Left renal cortex interstitium (tissue), 4 donors: ENCODE measurements around the gene CSHL1. TPM values are rescaled to one million over a fixed set of nuclear protein-coding genes. Genes with fewer than 3 reads are reported as not detected.
"Not testable (repeated sequence)": the region's sequence is repeated elsewhere in the genome, so short reads cannot be mapped to it uniquely, and the experiment has no call there.

Experiments used
- DNase-seq, 4 donors: peaks; one replicate each; pipeline ENCODE4 v3.0.0-alpha.2; 2013; ENCODE audit warnings: low read depth in 4 of 4, low spot score in 2 of 4, missing footprints in 1 of 4
- polyA plus RNA-seq, 4 donors: library from polyadenylated mRNA; unstranded; fragments of 120-200 nt; gene quantifications; one replicate each; pipeline ENCODE4 v1.2.1, GENCODE V29; 2013; ENCODE audit not compliant: insufficient read length in 4 of 4

Gene CSHL1
- polyA plus RNA-seq, 4 donors, result not detected

DNA sequence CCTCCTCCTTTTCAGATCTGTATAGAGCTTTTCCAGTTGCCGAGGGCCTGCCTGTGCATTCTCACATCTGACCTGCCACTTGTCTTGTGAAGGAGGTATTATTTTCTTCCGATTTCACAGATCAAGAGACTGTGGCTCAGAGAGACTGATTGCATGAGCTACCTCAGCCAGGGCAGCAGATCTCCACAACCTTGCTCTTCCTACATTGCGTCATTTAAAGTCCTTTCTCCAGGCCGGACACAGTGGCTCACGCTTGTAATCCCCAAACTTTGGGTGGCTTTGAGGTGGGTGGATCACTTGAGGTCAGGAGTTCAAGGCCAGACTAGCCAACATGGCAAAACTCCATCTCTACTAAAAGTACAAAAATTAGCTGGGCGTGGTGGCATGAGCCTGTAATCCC, 9.0 kb upstream of the CSHL1 start:
- not testable (repeated sequence) for DNase-seq

DNA sequence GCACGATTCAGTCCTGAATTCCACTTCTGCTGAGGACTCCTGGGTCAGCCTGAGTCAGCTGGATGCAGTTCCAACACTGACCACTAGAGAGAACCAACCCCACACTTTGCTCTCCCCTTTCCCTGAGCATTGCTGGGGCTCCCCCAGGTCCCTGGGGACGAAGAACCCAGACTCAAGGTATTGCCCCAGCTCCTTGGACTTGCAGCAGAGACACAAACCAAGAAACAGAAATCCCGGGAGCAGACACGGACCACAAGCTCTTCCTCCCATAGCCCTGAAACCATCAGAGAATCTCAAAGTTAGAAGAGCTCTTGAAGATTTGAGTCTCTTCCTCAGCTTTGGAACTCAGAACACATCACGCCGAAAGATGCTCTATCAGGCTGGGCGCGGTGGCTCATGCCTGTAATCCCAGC, 8.3 kb upstream of the CSHL1 start:
- DNase-seq, result peak in 3 of 4 donors; percentile 13 to 21 (median 21)

- not testable (repeated sequence) for DNase-seq
Measured at GRCh38 chr17:63918789-63919305, 7.8 kb upstream of the CSHL1 start, which contains the start of gene GH1. Gene GH1 (minus strand): TSS chr17:63918839. CDS start chr17:63918776, 63 bp downstream.

DNA sequence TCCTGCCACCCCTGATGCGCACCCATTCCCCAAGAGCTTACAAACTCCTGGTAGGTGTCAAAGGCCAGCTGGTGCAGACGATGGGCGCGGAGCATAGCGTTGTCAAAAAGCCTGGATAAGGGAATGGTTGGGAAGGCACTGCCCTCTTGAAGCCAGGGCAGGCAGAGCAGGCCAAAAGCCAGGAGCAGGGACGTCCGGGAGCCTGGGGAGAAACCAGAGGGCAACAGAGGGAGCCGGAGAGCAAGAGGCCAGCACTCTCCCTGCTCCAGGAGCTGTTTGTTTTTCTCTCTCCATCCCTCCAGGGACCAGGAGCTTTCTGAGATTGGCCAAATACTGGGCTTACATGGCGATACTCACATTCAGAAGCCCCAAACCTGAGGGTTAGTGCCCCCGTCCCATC, 7.2 kb upstream of the CSHL1 start:
- no peak for DNase-seq

DNA sequence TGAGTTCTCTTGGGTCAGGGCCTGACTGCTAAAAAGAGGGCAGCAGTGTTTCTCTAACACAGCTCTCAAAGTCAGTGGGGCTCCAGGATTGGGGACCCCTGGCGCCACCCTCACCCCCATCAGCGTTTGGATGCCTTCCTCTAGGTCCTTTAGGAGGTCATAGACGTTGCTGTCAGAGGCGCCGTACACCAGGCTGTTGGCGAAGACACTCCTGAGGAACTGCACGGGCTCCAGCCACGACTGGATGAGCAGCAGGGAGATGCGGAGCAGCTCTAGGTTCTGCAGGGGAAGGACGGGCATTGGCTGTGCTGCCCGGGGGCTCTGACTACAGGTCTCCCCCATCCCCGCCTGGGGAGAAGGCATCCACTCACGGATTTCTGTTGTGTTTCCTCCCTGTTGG, 6.6 kb upstream of the CSHL1 start:
- no peak for DNase-seq

DNA sequence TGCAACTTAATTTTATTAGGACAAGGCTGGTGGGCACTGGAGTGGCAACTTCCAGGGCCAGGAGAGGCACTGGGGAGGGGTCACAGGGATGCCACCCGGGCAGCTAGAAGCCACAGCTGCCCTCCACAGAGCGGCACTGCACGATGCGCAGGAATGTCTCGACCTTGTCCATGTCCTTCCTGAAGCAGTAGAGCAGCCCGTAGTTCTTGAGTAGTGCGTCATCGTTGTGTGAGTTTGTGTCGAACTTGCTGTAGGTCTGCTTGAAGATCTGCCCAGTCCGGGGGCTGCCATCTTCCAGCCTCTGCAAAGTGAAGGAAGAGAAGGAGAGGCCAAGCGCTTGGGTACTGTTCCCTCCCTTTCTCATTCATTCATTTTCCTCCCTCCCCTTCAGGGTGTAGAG, 6.1 kb upstream of the CSHL1 start:
- DNase-seq, result not testable (repeated sequence)

DNA sequence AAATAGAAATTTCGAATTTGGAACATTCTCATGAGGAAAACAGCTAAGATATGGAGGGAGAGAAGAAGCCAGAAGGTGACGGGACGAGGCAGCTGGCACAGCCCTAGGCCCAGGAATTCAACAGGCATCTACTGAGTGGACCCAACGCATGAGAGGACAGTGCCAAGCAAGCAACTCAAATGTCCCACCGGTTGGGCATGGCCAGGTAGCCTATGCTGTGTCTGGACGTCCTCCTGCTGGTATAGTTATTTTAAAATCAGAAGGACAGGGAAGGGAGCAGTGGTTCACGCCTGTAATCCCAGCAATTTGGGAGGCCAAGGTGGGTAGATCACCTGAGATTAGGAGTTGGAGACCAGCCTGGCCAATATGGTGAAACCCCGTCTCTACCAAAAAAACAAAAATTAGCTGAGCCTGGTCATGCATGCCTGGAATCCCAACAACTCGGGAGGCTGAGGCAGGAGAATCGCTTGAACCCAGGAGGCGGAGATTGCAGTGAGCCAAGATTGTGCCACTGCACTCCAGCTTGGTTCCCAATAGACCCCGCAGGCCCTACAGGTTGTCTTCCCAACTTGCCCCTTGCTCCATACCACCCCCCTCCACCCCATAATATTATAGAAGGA, 5.6 kb upstream of the CSHL1 start:
- DNase-seq, result no peak

DNA sequence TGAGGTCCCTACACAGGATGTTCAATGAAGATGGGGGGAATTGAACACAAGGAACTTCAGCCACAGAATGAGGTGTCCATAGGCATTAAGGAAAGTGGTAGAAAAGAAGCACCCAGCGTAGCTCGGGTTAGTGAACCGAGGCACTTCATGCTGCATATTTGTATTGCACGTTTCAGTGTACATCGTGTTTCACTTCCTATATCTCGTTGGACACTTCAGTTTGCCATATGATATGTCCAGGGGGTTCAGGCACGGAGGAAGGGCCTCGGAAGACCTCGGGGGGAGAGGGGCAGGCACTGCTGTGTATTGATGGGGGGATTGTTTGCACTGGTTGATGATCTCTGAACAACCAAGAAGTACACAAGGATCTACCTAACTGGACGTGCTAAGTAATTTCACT, 4.7 kb upstream of the CSHL1 start:
- not testable (repeated sequence) for DNase-seq

DNA sequence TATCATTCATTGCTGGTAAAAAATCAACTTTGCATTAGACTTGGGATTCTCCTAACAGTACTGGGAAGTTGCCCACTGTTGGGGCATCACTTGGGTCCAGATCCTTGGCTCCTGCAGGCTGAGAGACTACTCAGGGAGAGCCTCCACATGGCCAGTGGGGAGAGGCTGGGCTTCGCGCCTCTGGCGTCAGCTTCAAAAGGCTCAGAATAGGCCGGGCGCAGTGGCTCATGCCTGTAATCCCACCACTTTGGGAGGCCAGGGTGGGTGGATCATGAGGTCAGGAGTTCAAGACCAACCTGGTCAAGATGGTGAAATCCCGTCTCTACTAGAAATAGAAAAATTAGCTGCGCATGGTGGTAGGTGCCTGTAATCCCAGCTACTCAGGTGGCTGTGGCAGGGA, 3.4 kb upstream of the CSHL1 start:
- no peak for DNase-seq

GRCh38 chr17:63911657-63912100, 621 bp upstream of the CSHL1 start:
- peak in 1 of 4 donors; percentile 12 for DNase-seq

DNA sequence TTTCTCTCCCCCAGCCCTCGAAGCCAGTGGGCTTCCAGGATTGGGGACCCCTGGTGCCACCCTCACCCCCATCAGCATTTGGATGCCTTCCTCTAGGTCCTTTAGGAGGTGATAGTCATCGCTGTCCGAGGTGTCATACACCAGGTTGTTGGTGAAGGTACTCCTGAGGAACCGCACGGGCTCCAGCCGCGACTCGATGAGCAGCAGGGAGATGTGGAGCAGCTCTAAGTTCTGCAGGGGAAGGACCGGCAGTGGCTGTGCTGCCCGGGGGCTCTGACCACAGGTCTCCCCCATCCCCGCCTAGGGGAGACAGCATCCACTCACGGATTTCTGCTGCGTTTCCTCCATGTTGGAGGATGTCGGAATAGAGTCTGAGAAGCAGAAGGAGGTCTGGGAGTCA, 962 bp downstream of the CSHL1 start:
- no peak for DNase-seq

GRCh38 chr17:63909586-63909985, 1.5 kb downstream of the CSHL1 start:
- DNase-seq, result not testable (repeated sequence)

DNA sequence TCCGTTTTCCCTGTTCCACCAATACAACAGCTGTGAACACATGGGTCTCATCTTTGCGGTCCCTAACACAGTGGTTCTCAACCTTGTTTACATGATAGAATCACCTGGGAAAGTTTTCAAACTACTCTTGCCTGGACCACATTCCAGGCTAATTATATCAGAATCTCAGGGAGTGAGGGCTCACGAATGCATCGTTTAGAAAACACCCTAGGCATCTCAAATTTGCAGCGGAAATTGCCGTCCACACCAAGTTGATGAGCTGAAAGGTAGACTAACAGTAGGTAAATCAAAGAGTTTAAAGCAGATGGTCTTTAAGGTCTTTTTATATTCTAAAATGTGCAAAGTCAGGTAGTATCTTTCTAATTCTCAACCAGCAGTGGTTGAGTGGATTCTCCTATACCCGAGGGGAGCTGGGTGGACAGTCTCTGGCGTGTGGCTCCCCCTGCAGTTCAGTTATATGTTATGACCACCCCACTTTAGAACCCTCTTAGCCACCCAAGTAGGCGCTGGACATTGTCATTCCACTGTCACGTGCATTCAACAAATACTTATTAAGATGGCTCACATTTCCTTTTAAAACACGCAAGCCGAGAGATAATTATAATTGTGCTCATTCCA, 3.8 kb downstream of the CSHL1 start:
- not testable (repeated sequence) for DNase-seq

DNA sequence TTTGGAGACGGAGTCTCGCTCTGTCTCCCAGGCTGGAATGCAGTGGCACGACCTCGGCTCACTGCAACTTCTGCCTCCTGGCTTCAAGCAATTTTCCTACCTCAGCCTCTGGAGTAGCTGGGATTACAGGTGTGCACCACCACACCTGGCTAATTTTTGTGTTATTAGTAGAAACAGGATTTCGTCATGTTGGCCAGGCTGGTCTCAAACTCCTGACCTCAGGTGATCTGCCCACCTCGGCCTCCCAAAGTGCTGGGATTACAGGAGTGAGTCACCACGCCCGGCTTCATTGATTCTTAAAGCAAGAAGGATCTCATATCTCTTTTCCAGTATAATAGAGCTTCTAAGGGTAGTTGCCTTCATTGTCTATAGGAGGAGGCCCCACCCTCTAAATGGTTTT, 6.3 kb downstream of the CSHL1 start:
- not testable (repeated sequence) for DNase-seq

- not testable (repeated sequence) for DNase-seq
Measured at GRCh38 chr17:63903787-63904201, 7.3 kb downstream of the CSHL1 start.

DNA sequence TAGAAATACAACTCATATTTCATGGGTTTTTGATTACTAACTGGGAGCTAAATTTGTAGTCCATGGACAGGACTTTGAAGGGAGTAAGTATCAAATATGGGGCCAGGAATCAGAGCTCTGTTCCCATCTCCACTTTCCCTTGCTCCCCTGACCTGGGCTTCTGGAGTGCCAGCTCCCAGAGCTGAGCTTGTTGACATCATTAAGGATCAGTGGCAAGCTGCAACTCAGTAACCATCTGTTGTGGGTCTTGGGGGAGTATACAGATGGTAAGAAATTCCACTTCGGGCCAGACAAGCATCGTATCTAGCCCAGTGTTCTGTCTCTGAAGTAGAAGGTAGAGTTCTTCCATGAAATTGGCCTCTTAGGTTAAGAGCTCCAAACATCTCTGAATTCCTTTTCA, 9.1 kb downstream of the CSHL1 start:
- not testable (repeated sequence) for DNase-seq

DNA sequence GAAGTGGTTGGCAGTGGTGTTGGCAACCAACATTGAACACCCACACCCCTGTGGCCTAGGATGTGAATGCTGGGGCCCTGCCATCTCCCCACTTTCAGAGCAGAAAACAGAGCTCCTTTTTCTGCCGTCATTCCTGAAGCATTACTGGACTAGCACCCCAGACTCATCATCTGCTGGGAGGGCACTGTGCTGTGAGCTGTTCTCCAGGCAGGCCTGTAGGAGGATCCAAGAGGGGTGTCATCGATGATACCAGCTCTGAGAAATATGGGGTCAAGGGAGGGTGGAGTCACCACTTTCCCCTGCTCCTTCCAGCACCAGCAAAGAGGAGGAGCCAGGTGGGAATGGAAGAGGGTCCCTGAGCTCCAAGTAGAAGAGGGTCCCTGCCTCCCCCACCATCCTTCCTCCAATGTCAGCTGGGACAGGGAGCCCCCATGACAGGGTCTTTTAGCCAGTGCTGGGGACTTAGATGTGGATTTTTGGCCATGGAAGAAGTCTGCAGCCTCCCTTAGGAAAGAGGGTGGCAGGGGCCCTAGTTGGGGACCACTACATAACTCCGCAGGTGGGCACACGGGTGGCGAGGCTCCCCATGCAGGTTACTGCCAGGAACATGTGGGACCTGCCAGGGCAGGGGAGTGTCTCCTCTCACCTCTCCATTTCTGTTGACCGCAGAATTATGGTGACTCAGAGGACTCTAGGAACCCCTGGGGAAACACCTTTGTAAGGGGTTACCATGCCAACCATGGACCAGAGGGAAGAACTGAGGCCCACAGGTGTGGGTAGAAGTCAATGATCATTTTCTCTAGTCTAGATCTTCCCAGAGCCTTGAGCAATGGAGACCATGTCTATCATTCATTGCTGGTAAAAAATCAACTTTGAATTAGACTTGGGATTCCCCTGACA, 11.9 kb downstream of the CSHL1 start:
- not testable (repeated sequence) for DNase-seq

DNA sequence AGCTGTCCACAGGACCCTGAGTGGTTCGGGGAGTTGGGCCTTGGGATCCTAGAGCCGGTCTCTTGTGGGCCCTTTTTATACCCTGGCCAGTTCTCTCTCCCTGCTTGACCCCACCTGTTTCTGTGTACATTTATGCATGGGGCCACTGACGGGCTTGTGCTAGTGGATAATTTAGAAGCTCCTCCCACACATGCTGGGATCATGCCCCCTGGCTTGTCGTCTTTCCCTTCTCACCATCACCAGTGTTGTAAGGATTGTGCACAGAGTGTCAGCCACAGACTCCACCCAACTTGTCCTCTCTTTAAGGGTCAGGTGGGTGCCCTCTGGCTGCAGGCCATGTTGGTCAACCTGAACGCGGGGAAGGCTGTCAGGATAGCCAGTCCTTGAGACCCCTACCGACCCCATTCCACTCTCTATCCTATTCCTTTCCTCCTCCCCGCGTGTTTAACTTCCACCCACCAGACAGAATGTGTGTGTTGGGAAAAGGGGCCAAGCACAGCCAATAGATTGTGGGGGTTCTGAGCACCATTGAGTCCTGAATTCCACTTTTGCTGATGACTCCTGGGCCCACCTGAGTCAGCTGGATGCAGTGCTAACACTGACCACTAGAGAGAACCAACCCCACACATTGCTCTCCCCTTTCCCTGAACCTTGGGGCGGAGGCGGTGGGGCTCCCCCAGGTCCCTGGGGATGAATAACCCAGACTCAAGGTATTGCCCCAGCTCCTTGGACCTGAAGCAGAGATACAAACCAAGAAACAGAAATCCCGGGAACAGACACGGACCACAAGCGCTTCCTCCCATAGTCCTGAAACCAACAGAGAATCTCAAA, 14.3 kb downstream of the CSHL1 start, which contains the start of gene CSH1:
Gene CSH1 (minus strand): TSS at position 51 of the 831 bp plus-strand sequence. CDS start 63 bp downstream, outside the sequence.
- not testable (repeated sequence) for DNase-seq

- DNase-seq, result not testable (repeated sequence)
Measured at GRCh38 chr17:63894821-63895220, 16.2 kb downstream of the CSHL1 start.

GRCh38 chr17:63894021-63894420, 17.0 kb downstream of the CSHL1 start:
- DNase-seq, result not testable (repeated sequence)
